AG10803 (cell line): Measurements from ENCODE around the gene GPC5.
"Not testable (repeated sequence)": the region's sequence is repeated elsewhere in the genome, so short reads cannot be mapped to it uniquely, and the experiment has no call there.

ENCODE experiments used
- DNase-seq: peaks from one replicate; pipeline ENCODE4 v3.0.0; 2010; ENCODE audit warnings: low read depth
- H3K4me3 ChIP-seq: 2 replicates; pipeline ENCODE4 v1.5.1; 2011; ENCODE audit warnings: mild to moderate bottlenecking, low read length, control low read depth
- CTCF ChIP-seq: conservative IDR thresholded peaks from 2 replicates; pipeline ENCODE4 v1.5.1; 2011; ENCODE audit warnings: mild to moderate bottlenecking, low read length, control low read depth, inconsistent platforms

The GPC5 gene

GRCh38 chr13:92681239-92681638, 1282.8 kb downstream of the GPC5 start:
- no peak for DNase-seq
- H3K4me3 ChIP-seq = no peak overlapping the region
- no peak for TF ChIP-seq CTCF

- no peak for DNase-seq
- TF ChIP-seq CTCF = no peak
- no peak overlapping the region for H3K4me3 ChIP-seq
Measured at GRCh38 chr13:92682832-92683517, 1284.6 kb downstream of the GPC5 start.

GRCh38 chr13:92694047-92694446, 1295.6 kb downstream of the GPC5 start:
- no peak overlapping the region for H3K4me3 ChIP-seq
- TF ChIP-seq CTCF = no peak
- DNase-seq = no peak

GRCh38 chr13:92695827-92696226, 1297.4 kb downstream of the GPC5 start:
- not testable (repeated sequence) for DNase-seq, H3K4me3 ChIP-seq

GRCh38 chr13:92716749-92717148, 1318.3 kb downstream of the GPC5 start:
- peak; percentile 16 for DNase-seq
- peak; percentile 49 for TF ChIP-seq CTCF
- no peak overlapping the region for H3K4me3 ChIP-seq

- TF ChIP-seq CTCF = no peak
- DNase-seq = no peak
- H3K4me3 ChIP-seq = no peak overlapping the region
Measured at GRCh38 chr13:92717857-92718256, 1319.4 kb downstream of the GPC5 start.

GRCh38 chr13:92719868-92720267, 1321.4 kb downstream of the GPC5 start:
- no peak overlapping the region for H3K4me3 ChIP-seq
- no peak for DNase-seq
- TF ChIP-seq CTCF = no peak
